ENCODE results near the gene ZNF474.

Gene ZNF474

DNA sequence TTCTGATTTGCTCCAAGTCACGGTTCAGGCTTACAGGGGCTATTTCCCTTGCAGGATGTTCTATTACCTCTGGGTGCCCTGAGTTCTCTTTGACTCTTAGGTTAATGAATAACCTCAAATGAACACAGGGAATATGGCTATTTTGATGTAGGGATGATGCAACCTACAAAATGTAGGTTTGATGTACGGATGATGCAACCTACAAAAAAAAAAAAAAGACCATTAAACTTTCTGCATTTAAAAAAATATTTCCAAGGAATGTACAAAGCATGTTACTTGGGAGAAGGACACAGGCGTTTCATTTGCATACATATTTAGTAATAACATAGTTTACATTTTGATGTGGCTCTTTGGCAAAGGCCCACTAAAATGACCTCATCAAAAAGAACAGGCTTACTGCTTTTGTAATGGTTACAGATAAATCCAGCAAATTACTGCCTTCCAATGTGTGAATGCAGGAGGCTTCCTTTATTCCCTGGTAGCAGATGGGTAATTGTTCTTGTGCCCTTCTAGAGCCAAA, 36.3 kb downstream of the ZNF474 start:
- H3K27ac ChIP-seq: no peak overlapping the region
- TF ChIP-seq, protein P1, sequence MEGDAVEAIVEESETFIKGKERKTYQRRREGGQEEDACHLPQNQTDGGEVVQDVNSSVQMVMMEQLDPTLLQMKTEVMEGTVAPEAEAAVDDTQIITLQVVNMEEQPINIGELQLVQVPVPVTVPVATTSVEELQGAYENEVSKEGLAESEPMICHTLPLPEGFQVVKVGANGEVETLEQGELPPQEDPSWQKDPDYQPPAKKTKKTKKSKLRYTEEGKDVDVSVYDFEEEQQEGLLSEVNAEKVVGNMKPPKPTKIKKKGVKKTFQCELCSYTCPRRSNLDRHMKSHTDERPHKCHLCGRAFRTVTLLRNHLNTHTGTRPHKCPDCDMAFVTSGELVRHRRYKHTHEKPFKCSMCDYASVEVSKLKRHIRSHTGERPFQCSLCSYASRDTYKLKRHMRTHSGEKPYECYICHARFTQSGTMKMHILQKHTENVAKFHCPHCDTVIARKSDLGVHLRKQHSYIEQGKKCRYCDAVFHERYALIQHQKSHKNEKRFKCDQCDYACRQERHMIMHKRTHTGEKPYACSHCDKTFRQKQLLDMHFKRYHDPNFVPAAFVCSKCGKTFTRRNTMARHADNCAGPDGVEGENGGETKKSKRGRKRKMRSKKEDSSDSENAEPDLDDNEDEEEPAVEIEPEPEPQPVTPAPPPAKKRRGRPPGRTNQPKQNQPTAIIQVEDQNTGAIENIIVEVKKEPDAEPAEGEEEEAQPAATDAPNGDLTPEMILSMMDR (conservative IDR thresholded peaks at IDR 0.05): no peak

DNA sequence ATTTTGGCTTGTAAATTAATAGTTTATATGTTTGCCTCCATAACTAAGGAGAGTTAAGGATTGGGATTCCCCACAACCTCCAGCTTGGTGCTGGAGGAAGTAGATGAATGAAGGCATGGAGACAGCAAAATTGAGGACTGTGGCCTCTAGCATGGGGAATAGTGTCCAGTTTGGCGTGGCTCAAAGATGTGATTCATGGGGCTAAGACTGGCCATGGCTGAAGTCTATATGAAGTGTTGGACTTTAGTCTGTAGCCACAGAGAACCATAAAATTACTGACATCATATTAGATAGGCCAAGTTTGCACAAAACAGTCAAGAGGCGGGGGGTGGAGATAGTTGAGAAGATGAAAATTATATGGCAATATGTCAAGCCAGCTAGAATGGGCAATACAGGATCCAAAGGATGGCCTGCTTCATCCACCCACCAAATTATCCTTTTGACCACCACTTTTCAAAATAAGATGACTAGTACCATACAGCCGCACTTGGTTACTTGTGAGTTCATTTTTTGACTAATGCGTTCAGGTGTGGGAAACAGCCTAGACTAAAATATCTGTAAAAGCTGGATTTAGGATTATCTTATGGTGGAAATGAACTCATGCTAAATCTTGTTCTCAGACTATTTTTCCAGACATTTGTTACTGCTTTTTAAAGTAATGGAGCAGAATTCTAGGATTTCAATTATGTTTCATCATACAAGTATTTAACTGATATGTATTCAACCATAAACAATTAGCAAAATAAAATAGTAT, 40.2 kb downstream of the ZNF474 start:
- H3K27ac ChIP-seq: no peak overlapping the region
- TF ChIP-seq, protein P1 (conservative IDR thresholded peaks at IDR 0.05): no peak

DNA sequence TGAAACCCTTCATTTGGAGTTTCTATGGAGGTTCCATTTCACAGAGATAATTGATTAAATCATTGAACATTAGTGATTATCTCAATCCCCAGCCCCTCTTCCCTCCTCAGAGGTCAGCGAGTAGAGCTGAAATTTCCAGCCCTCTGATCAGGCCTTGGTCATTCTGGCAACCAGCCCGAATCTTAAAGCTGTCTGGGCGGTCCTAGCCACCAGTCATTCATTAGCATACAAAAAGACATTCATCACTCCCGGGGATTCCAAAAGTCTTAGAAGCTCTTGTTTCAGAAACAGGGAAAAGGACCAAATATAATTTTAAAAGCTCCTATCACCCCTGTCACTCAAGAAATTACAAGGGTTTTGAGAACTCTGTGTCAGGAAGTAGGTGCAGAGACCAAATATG, 41.3 kb downstream of the ZNF474 start:
- H3K27ac ChIP-seq: no peak overlapping the region
- TF ChIP-seq, protein P1 (conservative IDR thresholded peaks at IDR 0.05): no peak

DNA sequence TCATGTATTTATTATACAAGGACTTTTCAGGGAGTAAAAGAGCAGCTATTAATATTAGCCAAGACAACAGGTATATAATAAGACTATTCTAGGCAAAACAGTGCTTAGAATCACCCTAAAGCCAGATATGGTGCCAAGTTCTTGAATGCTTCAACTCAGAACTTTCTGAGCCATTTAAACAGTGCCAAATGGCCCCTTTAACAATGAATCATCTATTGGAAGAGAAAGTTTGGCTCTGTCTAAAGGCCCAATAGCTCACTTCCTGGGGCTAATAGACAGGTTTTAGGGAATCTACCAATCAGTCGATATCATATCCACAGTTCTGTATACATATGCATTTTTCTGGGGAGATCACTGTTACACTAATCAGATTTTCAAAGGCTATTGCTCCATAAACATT, 42.9 kb downstream of the ZNF474 start:
- TF ChIP-seq, protein P1 (conservative IDR thresholded peaks at IDR 0.05): no peak

DNA sequence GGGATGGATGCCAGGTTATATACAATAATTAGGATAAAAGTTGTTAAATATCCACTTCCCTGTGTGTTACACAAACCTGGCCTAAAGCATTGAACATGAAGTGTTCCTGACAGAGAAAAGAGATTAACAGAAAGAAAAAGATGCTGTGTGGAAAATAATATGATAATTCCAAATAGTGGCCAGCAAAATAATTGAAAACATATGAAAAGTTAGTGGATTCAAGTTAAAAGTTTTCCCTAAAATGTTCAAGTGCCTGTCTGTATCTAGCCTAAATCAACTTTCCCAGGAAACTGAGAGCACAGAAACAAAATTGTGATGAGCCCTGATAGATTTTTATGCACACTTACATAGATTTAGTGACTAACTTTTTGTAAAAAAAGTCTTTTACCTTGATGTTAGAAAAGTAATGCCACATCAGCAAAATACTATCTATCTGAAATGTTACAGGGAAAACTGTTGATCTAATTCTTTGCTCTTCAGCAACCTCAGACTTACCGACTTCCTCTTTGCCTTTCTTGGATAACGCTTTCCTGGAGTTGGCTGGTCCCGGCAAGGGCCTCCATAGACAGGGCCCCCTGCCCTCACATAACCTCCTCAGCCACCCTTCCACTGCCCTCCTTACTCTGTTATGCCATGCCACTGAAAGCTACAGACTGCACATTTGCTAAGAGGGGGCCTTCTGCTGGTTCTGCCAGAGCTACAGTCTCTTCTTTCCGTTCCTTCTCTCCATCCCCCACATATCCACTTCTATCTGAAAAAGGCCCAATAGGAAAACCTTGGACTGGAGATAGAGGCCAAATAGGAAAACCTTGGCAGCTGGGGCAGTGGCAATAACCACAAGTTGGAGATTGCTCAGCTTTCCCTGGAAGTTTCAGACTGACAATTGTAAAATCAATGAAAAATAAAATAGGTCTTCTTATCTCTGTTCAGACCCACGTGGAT, 44.4 kb downstream of the ZNF474 start:
- TF ChIP-seq, protein P1 (conservative IDR thresholded peaks at IDR 0.05): no peak
- no peak overlapping the region for H3K27ac ChIP-seq

More for the DNA sequence above, 42.9 kb downstream of the ZNF474 start:
- no peak overlapping the region for H3K27ac ChIP-seq

DNA sequence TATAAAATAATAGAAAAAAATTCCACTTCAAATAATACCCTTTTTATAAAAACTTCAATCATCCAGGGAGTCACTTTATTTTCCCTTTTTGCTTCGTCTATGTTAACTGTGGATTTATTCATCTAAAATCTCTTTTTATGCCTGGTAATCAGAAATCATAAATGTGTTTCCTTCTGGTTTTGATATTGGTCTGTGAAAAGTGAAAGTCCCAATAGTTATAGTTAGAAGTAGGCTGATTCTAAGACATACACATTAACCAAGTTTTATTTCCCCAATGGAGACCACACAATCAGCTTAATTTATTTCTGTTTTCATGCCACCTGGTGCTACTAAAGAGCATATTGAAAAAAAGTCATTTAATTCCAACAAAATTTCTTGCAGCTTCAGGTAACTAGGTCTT, 45.7 kb downstream of the ZNF474 start:
- TF ChIP-seq, protein P1 (conservative IDR thresholded peaks at IDR 0.05): no peak

DNA sequence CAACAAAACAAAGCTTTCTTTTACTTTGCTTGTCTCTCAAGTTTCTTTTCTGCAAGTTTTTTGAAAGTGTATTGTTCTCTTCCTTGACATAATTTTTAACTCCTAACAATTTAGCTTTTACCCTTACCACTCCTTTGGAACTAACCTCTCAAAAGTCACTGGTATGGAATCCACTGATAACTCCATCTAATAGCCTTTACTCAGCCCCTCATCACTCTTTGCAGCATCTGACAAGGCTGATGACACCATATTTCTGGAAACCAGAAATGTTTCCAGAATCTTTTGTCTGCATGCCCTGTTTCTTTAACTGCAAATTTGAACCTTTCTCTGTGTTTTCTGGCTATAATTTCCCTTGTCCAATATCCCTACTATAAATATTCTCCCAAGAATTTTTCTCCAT, 46.5 kb downstream of the ZNF474 start:
- TF ChIP-seq, protein P1 (conservative IDR thresholded peaks at IDR 0.05): no peak
- H3K27ac ChIP-seq: no peak overlapping the region

More for the DNA sequence above, 45.7 kb downstream of the ZNF474 start:
- no peak overlapping the region for H3K27ac ChIP-seq

Measured in VCaP (cell line).